Activated CD4-positive, alpha-beta T cell treated with anti-CD3 and anti-CD28 coated beads, Interleukin-10, Interleukin-2, amounts not matched to agents 100 ng/mL and 50 ng/mL, durations not matched to agents 16 hours and 8 hours (primary cell): ENCODE data around the gene EPB41L4A.
"Not testable (repeated sequence)": the region's sequence is repeated elsewhere in the genome, so short reads cannot be mapped to it uniquely, and the experiment has no call there.

Experiments
- DNase-seq: peaks from one replicate; pipeline ENCODE4 v3.0.0-alpha.2; 2020

The EPB41L4A gene, protein sequence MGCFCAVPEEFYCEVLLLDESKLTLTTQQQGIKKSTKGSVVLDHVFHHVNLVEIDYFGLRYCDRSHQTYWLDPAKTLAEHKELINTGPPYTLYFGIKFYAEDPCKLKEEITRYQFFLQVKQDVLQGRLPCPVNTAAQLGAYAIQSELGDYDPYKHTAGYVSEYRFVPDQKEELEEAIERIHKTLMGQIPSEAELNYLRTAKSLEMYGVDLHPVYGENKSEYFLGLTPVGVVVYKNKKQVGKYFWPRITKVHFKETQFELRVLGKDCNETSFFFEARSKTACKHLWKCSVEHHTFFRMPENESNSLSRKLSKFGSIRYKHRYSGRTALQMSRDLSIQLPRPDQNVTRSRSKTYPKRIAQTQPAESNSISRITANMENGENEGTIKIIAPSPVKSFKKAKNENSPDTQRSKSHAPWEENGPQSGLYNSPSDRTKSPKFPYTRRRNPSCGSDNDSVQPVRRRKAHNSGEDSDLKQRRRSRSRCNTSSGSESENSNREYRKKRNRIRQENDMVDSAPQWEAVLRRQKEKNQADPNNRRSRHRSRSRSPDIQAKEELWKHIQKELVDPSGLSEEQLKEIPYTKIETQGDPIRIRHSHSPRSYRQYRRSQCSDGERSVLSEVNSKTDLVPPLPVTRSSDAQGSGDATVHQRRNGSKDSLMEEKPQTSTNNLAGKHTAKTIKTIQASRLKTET

DNA sequence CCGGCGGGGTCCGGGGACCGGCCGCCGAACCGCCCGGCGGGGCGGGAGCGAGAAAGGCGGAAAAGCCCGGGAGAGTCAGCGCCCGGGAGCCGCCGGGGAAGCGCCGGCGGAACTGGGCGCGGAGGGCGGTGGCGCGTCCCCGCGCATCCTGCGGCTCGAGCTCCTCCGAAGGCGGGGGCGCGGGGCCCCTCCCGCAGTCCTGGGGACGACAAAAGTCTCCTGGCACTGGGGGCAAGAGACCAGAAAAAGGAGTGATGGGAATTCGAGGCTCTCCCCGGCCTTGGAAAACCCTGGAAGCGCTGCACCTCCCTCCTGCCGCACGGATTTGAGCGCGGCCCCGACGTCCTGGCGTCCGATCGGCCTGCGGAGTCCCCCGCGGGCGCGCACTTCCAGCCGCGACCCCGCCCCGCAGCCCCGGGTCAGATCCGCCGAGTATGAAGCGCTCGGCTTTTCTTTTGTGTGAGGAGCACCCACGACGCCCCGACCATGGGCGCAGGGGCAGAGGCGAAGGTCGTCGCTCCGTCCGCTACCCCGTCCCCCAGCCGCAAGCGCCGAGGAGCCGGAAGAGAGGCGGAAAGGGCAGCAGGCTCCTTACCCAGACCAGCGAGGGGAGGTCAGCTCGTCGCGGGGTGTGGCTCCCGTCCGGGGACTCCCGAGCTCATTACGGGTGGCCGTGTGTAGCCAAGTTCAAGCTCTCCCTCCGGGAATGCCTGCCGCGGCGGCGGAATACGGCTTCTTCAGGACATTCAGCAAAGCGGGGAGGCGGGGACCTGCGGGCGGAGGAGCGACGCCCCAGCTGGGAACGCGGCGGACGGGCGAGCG, at the start of gene EPB41L4A:
Gene EPB41L4A, minus strand, starts transcription at position 114 of the 822 bp plus-strand sequence. CDS start 238 bp downstream, outside the sequence.
- DNase-seq: no peak

DNA sequence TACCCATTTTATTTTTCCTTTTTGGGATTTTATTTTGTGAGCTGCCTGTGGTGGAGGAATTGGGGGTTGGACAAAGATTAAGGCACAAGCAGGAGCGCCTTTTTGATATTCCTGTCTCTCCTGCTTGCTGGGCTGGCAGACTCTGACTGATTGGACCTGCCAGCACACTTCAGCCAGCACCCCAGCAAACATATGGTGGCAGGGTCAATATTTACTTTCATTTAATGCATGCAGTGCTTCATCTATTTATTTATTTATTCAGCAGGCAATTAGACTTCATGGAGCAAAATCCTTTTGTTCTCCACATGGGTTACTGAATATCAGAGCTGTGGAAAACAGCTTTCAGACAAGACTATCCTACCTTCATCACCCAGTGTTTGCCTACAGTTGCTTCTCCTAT, 48.4 kb upstream of the EPB41L4A start:
- no peak for DNase-seq

DNA sequence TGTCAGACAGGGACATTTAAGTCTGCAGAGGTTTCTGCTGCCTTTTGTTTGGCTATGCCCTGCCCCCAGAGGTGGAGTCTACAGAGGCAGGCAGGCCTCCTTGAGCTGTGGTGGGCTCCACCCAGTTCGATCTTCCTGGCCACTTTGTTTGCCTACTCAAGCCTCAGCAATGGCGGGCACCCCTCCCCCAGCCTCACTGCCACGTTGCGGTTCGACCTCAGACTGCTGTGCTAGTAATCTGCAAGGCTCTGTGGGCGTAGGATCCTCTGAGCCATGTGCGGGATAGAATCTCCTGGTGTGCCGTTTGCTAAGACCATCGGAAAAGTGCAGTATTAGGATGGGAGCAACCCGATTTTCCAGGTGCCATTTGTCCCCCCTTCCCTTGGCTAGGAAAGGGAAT, 47.2 kb upstream of the EPB41L4A start:
- DNase-seq: not testable (repeated sequence)

DNA sequence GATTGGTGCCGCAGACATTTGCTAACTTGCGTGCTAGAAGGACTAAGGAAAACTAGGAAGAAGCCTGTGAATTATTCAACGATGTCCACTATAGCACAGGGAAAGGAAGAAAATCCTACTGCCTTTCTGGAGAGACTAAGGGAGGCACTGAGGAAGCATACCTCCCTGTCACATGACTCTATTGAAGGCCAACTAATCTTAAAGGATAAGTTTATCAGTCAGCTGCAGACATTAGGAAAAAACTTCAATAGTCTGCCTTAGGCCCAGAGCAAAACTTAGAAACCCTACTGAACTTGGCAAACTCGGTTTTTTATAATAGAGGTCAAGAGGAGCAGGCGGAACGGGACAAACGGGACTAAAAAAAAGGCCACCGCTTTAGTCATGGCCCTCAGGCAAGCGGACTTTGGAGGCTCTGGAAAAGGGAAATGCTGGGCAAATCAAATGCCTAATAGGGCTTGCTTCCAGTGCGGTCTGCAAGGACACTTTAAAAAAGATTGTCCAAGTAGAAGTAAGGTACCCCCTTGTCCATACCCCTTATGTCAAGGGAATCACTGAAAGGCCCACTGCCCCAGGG, 28.2 kb upstream of the EPB41L4A start:
- DNase-seq: not testable (repeated sequence)

DNA sequence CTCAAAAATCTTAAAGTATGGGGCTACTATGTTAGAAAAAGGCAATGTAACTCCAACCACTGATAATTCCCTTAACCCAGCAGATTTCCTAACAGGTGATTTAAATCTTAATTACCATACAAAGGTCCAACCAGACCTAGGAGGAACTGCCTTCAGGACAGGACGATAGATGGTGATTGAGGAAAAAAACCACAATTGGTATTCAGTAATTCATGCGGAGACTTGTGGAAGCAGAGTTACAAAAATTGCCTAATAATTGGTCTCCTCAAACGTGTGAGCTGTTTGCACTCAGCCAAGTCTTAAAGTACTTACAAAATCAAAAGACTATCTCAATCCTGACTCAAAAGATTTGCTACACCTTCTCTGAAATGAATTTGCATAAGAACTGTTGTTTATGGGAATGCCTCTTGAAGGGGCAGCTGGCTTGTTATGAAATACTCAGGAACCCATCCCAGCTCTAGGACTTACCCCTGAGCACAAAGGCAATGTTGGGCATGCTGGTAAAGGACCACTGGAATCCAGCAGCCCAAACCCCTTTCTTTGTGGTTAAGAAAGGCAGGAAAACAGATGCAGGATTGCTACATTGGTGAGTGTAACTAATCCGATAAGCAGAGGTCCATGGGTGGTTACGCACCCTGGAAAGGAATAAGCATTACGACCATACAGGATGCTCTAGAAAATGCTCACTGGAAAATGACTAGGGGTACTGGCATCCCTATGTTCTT, 26.7 kb upstream of the EPB41L4A start:
- DNase-seq: no peak

DNA sequence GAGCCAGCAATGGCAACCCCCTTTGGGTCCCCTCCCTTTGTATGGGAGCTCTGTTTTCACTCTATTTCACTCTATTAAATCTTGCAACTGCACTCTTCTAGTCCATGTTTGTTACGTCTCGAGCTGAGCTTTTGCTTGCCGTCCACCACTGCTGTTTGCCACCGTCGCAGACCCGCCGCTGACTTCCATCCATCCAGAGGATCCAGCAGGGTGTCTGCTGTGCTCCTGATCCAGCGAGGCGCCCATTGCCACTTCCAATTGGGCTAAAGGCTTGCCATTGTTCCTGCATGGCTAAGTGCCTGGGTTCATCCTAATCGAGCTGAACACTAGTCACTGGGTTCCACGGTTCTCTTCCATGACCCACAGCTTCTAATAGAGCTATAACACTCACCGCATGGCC, 24.9 kb upstream of the EPB41L4A start:
- not testable (repeated sequence) for DNase-seq

DNA sequence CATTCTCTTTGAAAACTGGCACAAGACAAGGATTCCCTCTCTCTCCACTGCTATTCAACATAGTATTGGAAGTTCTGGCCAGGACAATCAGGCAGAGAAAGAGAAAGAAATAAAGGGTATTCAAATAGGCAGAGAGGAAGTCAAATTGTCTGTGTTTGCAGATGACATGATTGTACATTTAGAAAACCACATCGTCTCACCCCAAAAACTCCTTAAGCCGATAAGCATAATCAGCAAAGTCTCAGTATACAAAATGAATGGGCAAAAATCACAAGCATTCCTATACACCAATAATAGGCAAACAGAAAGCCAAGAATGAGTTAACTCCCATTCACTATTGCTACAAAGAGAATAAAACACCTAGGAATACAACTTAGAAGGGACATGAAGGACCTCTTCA, 21.0 kb upstream of the EPB41L4A start:
- DNase-seq: no peak

DNA sequence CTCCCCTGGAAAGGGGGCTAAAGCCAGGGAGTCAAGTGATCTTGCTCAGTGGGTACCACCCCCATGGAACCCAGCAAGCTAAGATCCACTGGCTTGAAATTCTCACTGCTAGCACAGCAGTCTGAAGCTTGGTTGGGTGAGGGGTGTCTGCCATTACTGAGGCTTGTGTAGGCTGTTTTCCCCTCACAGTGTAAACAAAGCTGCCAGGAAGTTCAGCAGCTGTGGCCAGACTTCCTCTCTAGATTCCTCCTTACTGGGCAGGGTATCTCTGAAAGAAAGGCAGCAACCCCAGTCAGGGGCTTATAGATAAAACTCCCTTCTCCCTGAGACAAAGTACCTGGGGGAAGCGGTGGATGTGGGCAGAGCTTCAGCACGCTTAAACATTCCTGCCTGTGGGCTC, 17.1 kb upstream of the EPB41L4A start:
- DNase-seq: no peak

DNA sequence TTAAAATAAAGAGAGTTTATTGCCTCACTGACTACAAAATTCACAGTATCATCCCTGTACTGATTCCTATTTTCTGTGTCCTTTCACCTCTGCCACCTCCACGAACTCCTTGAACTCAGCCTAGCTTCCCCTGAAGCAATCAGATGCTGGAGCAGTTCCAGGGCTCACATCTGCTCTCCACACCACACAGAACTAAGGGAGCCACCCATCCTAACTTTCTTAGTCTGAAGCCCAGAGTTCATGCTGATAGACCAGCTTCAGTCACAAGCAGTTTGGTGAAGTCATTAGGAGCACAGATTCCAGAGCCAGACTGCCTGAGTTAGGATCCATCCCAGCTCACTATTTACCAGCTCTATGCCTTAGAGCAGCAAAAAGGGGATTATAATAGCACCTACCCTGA, 15.6 kb upstream of the EPB41L4A start:
- DNase-seq: no peak

DNA sequence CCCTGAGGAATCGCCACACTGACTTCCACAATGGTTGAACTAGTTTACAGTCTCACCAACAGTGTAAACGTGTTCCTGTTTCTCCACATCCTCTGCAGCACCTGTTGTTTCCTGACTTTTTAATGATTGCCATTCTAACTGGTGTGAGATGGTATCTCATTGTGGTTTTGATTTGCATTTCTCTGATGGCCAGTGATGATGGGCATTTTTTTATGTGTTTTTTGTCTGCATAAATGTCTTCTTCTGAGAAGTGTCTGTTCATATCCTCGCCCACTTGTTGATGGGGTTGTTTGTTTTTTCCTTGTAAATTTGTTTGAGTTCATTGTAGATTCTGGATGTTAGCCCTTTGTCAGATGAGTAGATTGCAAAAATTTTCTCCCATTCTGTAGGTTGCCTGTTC, 7.1 kb upstream of the EPB41L4A start:
- DNase-seq: not testable (repeated sequence)

DNA sequence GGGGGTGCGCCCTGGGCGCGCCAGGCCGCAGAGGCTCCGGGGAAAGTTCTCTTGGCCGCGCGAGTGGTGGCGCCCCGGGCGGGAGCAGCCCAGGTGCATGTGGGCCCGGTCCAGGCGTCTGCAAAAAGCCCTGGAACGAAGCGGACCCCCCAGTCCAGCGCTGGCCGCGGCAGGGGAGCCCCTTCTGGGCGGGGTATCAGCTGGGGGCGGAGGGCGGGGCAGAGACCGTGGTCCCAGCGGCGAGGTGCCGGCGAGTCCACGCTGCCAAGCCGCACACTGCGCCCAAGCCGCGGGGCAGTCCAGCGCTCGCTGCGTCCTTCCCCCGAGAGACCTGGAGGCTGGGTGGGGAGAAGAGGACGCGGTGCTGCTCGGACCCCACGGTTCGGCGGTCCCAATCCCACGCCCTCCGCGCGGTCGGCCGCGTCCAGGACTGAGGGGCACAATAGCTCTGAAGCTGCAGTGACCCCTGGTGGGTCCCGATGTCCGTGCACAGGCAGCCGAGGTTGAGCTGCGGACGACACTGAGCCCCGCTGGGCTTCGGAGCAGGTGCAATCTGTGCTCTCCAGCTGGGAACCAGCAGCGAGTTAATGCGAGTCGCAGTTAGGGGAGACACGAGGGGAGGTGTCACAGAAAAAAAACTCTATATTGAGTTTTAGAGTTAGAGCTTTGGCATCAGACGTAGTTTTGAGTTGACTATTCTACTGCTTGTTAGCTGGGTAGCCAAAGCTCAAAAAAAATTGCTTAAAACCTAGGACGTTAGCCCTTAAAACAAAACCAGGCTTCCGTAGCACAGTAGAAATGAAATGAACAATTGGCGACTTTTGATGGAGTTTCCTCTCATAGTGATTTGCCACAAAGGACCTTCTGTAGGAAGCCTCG, 1.1 kb upstream of the EPB41L4A start:
- peak; percentile 55 for DNase-seq

DNA sequence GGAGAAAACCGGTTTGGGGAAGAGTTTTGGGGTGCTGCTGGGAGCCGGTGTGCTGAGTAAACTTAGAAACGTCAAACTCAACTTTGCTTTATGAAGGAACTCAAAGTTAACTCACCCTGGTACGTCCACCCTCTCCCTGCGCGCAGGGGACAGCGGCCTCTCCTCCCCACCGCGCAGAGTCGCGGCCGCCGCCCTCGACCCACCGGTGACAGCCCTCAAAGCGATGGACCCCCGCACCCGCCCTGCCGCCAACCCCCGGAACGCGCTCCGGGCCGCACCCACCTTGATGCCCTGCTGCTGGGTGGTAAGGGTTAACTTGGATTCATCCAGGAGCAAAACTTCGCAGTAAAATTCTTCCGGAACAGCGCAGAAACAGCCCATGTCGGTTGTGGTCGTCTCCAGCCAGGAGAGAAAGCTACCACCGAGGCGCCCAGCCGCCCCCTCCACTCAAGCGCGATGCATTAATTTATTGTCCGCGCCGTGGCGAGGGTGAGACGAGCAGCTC, 366 bp downstream of the EPB41L4A start:
- DNase-seq: no peak

DNA sequence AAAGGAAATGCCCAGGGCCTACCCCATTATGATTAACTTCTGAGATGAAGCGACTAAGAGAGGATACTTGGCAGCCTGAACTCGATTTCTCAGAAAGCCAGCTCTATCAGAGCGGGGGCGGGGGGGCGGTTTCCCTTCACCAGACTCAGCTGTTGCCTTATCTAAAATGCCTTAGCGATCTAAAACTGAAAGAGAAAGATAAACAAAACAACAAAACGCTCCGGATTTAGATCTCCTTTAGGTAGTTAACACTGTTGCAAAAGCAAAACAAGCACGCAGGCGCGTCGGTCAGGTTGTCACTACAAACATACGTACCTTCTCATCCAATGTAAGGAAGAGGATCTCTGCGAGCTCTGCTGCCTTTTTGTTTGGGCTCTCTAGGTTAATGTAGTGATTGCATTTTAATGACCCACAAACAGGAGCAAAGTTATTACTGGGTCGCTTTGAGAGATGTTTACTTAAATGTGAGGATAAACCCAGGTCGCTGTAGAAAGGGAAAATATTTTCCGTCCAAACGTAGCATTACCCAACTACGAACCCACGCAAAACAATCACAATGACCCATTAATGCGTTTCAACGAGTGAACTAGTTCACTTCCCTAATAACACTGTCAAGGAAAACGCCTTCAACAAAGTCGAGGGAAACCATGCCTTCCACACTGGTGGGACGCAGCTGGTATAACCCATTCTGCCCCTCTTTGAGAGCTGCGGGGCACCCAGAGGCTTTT, 982 bp downstream of the EPB41L4A start:
- peak; percentile 51 for DNase-seq

DNA sequence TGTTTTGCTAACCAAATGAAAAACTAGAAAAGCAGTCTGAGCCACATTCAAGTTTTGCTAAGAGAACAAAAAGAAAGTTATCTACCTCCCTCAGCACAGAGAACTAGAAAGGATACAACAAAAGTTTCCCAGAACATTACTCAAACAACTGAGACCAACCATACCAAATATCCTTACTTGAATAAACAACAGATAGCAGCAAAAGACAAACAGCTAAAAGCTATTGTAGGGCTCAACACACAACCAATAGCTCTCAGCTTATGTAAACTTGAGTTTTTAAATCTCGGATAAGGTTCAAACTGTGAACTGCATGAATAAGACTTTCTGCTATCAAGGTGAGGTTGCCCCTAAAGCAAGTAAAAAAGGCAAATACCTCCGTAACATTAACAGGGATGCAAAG, 3.5 kb downstream of the EPB41L4A start:
- no peak for DNase-seq

DNA sequence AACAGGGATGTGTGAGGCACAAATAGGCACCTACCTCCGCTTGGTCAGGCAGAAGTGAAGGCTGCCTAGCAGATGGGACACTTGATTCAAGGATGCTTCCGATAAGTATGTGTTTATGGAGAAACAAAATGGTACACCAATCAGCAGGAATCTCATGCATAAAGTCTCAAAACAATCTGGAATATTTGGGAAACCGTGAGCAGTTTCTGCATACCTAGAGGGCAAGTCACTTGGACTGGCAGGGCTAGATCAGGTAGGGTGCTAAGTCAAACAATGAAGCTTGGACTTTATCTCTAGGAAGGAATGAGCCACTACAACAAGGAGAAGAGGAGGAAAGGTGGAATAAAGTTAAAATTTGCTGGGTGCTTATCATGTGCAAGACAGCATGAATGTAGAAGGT, 5.5 kb downstream of the EPB41L4A start:
- no peak for DNase-seq

DNA sequence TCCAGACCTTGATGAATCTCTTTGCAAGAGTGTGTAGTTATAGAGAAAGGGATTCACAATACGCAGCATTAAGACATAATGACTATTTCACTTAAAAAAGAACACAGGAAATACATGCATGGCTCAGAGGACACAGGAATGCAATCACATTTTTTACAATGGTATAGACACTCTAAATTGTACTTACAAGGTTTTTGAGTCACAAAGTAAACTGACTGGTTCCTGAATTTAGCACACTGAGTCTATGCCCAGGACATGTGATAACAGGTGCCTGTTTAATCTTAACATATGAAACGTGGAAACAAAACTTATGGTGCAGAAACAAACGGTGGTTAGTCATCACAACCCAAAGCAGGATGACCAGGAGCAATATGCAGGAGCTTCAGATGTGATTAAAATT, 6.7 kb downstream of the EPB41L4A start:
- DNase-seq: no peak

DNA sequence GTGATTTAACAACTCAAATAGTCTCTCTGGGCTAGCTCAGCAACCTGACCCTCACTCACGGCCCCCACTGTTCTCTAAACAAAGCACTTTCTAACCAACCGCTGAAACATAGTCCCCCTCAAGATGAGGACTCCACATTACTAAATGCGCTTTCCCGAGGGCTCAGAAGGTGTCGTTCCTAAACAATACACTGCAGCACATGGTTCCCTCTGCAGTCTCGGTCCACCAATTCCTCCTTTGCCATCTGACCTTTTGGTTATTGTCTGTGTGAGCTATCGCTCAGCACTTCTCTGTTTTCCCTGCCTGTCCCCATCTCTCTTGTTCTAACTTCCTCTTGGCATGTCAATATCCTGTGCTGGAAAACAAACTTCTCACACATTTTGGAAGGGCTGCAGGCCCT, 7.2 kb downstream of the EPB41L4A start:
- no peak for DNase-seq

DNA sequence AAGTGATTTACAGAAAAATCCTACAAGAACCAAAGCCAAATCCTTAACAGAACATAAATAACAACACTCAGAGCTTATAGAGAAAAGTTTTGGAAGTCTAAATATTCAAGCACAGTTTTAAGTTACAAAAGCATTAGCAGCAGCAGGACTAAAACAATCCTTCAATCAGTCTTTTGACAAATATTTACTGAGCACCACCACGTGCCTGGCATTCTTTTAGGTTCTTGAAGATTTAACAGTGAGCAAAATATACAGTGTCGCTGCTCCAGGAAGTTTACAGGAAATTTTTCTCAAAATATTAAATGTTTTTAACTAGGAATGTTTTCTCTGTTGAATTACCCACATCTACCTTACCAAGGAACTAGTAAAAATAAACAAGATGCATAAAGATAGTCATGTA, 11.4 kb downstream of the EPB41L4A start:
- DNase-seq: no peak

DNA sequence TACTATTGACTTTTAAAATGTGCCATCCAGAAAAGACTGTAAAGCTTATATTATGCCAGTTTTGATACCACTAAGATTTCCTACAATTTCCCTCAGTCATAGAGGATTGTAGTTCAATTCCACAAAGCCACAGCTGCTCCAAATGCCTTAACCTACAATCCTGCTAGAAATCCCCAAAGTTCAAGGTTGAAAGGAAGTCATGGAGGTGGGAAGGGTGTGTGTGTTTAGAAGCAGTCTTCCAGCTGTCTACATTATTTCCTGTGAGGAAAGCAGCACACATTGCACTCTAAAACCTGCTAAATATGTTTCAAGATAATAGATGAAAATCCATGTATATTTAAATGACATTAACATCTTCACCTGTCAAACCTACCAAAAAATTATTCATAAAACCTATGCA, 11.8 kb downstream of the EPB41L4A start:
- no peak for DNase-seq

DNA sequence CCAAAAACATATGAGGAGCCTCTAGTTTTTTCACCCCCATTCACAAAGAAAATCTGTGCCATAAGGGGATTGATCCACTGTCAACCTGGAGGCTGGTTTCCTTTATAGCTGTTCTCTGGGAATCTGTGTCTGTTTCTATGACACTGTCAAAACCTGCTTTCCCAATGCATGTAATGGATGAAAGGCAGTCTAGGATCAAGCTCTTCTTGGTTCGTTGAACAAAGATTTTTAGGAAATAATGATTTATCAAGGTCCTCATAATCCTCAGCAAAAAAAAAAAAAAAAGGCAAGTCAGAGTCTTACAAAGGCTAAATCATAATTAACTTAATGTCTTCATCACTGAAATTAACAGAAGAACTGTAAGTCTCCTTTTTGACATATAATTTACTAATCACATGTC, 16.0 kb downstream of the EPB41L4A start:
- DNase-seq: no peak

DNA sequence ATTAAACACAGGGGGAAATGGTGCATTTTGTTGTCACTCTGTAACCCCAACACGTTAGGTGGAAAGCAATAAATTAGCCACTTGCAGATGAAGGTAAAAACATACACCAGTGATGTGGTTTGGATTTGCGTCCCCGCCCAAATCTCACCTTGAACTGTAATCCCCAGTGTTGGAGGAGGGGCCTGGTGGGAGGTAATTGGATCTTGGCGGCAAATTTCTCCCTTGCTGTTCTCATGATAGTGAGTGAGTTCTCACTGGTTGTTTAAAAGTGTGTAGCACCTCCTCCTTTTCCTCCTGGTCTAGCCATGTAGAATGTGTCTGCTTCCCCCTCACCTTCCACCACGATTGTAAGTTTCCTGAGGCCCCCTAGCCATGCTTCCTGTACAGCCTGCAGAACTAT, 17.2 kb downstream of the EPB41L4A start:
- DNase-seq: no peak
